Measurements from ENCODE around the gene FKBP3.

- TF ChIP-seq SMC3 (IDR thresholded peaks at IDR 0.05; ENCODE audit: low read length): no peak
- no peak for TF ChIP-seq PREB (CRISPR knock-in tag; IDR thresholded peaks at IDR 0.05)
- TF ChIP-seq AGO2 (optimal IDR thresholded peaks at IDR 0.05; ENCODE audit: low read depth, low read length): no peak
- TF ChIP-seq POLR2AphosphoS5 (IDR thresholded peaks at IDR 0.05; ENCODE audit: low read depth, low read length): no peak
- TF ChIP-seq CTCF (CRISPR knock-in tag; IDR thresholded peaks at IDR 0.05): no peak
- no peak for TF ChIP-seq MEF2D (CRISPR knock-in tag; IDR thresholded peaks at IDR 0.05)
- TF ChIP-seq NBN (conservative IDR thresholded peaks at IDR 0.05): no peak
- no peak for TF ChIP-seq GRHL1 (CRISPR knock-in tag; conservative IDR thresholded peaks at IDR 0.05)
Observed at GRCh38 chr14:45135156-45135555, 875 bp upstream of the FKBP3 start.
